ENCODE data around the gene MECR. TPM values are rescaled to one million over a fixed set of nuclear protein-coding genes. Genes with fewer than 3 reads are reported as not detected.

The MECR gene
- total and polyA plus RNA-seq, 10 of the 15 experiments (the other 5 are each of a cell fraction or from before 2014, with no cell fraction given): 7.6 to 66.3 (median 38.7) TPM

- ATAC-seq: no peak
- DNase-seq (ENCODE audit: low read depth, low spot score): no peak
- peaks cover 0 to 2% of the 10 kb centered on the region in 2 experiments; a peak in 2 of 4 replicates for H3K27me3 ChIP-seq (replicated peaks in 1 of 2; ENCODE audit: control insufficient read depth in 2 of 2, insufficient read depth in 2 of 2, low read length in 1 of 2)
- intact Hi-C loops (cut with micrococcal nuclease; ENCODE audit: unreplicated experiment) (loop anchor here (1.0 kb wide), 1 partner anchor 18 kb away; no protein-coding TSS in a partner anchor), in situ Hi-C loops (cut with MboI) (loop anchor here (10.0 kb wide), 1 partner anchor 597 kb away; no protein-coding TSS in a partner anchor)
- H3K36me3 ChIP-seq (ENCODE audit: control insufficient read depth in 2 of 2, insufficient read depth in 2 of 2, low read length in 1 of 2): no peaks in the 10 kb centered on the region
- no peaks in the 10 kb centered on the region for H3K79me2 ChIP-seq (ENCODE audit: control insufficient read depth, insufficient read depth, low read length)
- no TSS peak for BruUV-seq (replicated peaks)
- FAIRE-seq: no peak
- no peak overlapping the region for H3K9ac ChIP-seq (ENCODE audit: control insufficient read depth, insufficient read depth, low read length)
- ChIA-PET SMC1A (ENCODE audit: uncharacterized antibody, unreplicated experiment) (no interaction called here), CTCF (no interaction called here), RAD21 (ENCODE audit: unreplicated experiment) (no interaction called here), POLR2A (no interaction called here)
- H3K9me3 ChIP-seq (replicated peaks; ENCODE audit: control insufficient read depth, insufficient read depth, low read length): no peaks in the 10 kb centered on the region
- H3K4me3 ChIP-seq: no peak overlapping the region
- H4K20me1 ChIP-seq (ENCODE audit: control insufficient read depth, insufficient read depth): no peaks in the 10 kb centered on the region
- no peaks in the 10 kb centered on the region for H3K4me1 ChIP-seq (ENCODE audit: control insufficient read depth, insufficient read depth, low read length)
- H3K4me2 ChIP-seq (ENCODE audit: control insufficient read depth, insufficient read depth): no peak overlapping the region
- TF ChIP-seq CBX3 (IDR thresholded peaks at IDR 0.05; ENCODE audit: borderline replicate concordance, low read depth) (no peak), REST (IDR thresholded peaks at IDR 0.05; ENCODE audit: low read depth, low read length) (no peak), PAX8 (IDR thresholded peaks at IDR 0.05) (no peak), BCL3 (IDR thresholded peaks at IDR 0.05; ENCODE audit: borderline replicate concordance, insufficient read depth, low read depth, low read length, poor library complexity, severe bottlenecking) (no peak)
- WGBS (ENCODE audit: insufficient coverage, insufficient replicate concordance, low lambda C conversion rate, missing lambda C conversion rate): 7% methylated on average over 8 of the region's 8 CpGs
- no peak overlapping the region for H2AFZ ChIP-seq (ENCODE audit: control insufficient read depth, low read depth, low read length)
- H3K27ac ChIP-seq (ENCODE audit: control insufficient read depth, insufficient read depth): no peak overlapping the region
Measured at GRCh38 chr1:29247571-29248273, 17.0 kb upstream of the MECR start.
